Measurements from ENCODE around the gene DPEP2.
A peak's percentile ranks its signal among the peaks of the same experiment; 100 is the strongest.
"Not testable (repeated sequence)": the region's sequence is repeated elsewhere in the genome, so short reads cannot be mapped to it uniquely, and the experiment has no call there.

DPEP2 gene

GRCh38 chr16:67975321-67976105 lies 23.8 kb downstream of the DPEP2 start:
- no peak for DNase-seq (ENCODE audit: low read depth in 2 of 2)

- not testable (repeated sequence) for DNase-seq (ENCODE audit: low read depth in 2 of 2)
Measured at GRCh38 chr16:67972285-67972684, 27.0 kb downstream of the DPEP2 start.

GRCh38 chr16:67971111-67971510 lies 28.2 kb downstream of the DPEP2 start:
- DNase-seq (ENCODE audit: low read depth in 2 of 2) = no peak

GRCh38 chr16:67969254-67970039 lies 29.8 kb downstream of the DPEP2 start:
- DNase-seq (ENCODE audit: low read depth in 2 of 2) = no peak

- peak; percentile 61 to 73 for DNase-seq (ENCODE audit: low read depth in 2 of 2)
Measured at GRCh38 chr16:67968400-67969253, 30.7 kb downstream of the DPEP2 start, which contains the start of gene SLC12A4. TSS of gene SLC12A4 (minus strand) at chr16:67968637. CDS start at chr16:67968553, 84 bp downstream.

- DNase-seq (ENCODE audit: low read depth in 2 of 2) = no peak
Measured at GRCh38 chr16:67967958-67968399, 31.3 kb downstream of the DPEP2 start.

- no peak for DNase-seq (ENCODE audit: low read depth in 2 of 2)
Measured at GRCh38 chr16:67967183-67967957, 31.9 kb downstream of the DPEP2 start.

- DNase-seq (ENCODE audit: low read depth in 2 of 2) = no peak
Measured at GRCh38 chr16:67966549-67967182, 32.6 kb downstream of the DPEP2 start.

GRCh38 chr16:67965668-67966548 lies 33.4 kb downstream of the DPEP2 start:
- no peak for DNase-seq (ENCODE audit: low read depth in 2 of 2)

- DNase-seq (ENCODE audit: low read depth in 2 of 2) = no peak
Measured at GRCh38 chr16:67964477-67965131, 34.7 kb downstream of the DPEP2 start.

GRCh38 chr16:67963662-67964321 lies 35.5 kb downstream of the DPEP2 start:
- no peak for DNase-seq (ENCODE audit: low read depth in 2 of 2)

GRCh38 chr16:67963292-67963661 lies 36.0 kb downstream of the DPEP2 start:
- DNase-seq (ENCODE audit: low read depth in 2 of 2) = no peak

- DNase-seq (ENCODE audit: low read depth in 2 of 2) = no peak
Measured at GRCh38 chr16:67962135-67962534, 37.1 kb downstream of the DPEP2 start.

- no peak for DNase-seq (ENCODE audit: low read depth in 2 of 2)
Measured at GRCh38 chr16:67961551-67961957, 37.7 kb downstream of the DPEP2 start.

- no peak for DNase-seq (ENCODE audit: low read depth in 2 of 2)
Measured at GRCh38 chr16:67959536-67960329, 39.6 kb downstream of the DPEP2 start.

GRCh38 chr16:67957622-67958021 lies 41.7 kb downstream of the DPEP2 start:
- no peak for DNase-seq (ENCODE audit: low read depth in 2 of 2)

GRCh38 chr16:67954421-67955196 lies 44.7 kb downstream of the DPEP2 start:
- DNase-seq (ENCODE audit: low read depth in 2 of 2) = no peak
